ENCODE results near the gene RMND5B.
A peak's percentile ranks its signal among the peaks of the same experiment; 100 is the strongest.

The RMND5B gene

DNA sequence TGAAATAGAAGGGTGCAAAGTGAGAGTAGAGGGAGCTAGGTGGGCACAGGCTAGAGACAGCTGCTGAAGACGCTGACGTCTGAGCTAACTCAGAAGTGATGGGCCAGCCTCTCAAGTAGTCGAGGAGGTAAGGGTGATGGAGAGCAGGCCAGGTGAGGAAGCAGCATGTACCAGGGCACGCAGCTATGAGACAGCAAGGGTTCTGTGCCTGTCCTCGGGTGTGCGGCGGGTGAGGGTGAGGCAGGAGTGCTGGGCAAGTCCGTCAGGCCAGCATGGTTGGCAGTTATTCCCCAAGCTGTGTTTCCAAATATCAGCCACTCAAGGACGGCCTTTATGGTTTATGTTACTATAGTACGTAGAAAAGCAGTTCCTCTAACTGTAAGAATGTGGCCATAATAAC, 6.2 kb downstream of the RMND5B start:
- no peak for DNase-seq

DNA sequence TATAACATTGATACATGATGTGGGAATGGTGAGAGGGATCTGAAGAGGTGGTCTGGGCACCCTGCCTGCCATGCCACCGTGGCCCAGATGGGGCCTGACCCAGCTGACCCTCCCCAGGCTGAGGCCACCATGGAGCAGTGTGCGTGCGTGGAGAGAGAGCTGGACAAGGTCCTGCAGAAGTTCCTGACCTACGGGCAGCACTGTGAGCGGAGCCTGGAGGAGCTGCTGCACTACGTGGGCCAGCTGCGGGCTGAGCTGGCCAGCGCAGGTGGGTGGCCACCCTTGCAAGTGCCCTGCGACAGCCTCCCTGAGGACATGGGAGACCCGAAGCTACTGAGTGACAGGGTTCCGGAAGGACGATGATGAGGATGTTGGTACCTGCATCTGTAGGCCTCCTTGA, 7.2 kb downstream of the RMND5B start:
- no peak for DNase-seq

DNA sequence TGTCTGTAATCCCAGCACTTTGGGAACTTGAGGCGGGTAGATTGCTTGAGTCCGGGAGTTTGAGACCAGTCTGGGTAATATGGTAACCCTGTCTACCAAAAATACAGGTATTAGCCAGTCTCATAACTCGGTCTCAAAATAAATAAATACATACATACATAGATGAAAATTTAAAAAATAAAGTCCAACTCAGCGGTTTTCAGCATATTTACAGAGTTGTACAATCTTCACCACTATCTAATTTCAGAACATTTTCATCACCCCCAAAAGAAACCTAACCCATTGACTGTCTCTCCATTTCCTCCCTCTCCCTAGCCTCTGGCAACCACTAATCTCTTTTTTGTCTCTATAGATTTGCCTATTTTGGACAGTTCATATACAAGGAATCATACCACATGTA, 10.7 kb downstream of the RMND5B start:
- DNase-seq = no peak

DNA sequence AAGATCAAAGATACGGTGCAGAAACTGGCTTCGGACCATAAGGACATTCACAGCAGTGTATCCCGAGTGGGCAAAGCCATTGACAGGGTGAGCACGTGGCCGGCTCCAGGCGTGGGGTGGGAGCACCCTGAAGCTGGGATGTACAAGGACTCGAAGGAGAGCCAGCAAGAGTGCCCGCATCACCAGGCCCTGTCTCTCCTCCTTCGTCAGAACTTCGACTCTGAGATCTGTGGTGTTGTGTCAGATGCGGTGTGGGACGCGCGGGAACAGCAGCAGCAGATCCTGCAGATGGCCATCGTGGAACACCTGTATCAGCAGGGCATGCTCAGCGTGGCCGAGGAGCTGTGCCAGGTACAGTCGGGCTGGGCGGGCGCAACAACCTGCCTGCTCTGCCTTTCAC, 11.8 kb downstream of the RMND5B start:
- no peak for DNase-seq

DNA sequence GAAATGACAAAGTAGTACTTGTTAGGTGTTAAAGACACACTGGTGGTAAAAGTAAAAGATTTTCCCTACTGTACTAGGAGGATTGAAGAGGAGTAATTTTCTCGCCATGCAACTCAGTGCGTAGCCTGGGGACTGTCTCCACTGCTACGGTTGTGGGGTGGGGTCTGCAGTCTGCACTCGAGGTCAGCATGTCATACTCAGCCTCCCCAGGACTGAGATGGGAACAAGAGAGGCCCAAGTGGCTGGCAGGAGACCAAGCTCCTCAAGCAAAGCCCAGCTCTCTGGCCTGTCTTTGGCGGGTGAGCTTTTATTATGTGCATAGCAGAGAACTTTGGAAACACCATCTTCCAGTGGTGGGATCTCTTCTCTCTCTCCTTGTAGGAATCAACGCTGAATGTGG, 12.4 kb downstream of the RMND5B start:
- no peak for DNase-seq

DNA sequence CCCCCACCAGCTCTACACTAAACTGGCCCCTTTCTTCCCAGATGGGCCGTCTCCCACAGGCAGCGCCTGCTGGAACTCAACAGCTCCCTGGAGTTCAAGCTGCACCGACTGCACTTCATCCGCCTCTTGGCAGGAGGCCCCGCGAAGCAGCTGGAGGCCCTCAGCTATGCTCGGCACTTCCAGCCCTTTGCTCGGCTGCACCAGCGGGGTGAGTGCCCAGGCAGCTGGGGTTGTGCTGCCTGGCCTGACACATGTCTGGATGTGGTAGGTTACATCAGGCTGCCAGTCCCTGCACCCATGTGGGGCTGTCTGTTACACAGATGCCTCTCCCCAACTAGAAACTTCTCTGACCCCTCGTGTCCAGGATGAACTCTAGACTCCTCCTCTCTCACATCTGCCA, 13.1 kb downstream of the RMND5B start:
- DNase-seq = no peak

DNA sequence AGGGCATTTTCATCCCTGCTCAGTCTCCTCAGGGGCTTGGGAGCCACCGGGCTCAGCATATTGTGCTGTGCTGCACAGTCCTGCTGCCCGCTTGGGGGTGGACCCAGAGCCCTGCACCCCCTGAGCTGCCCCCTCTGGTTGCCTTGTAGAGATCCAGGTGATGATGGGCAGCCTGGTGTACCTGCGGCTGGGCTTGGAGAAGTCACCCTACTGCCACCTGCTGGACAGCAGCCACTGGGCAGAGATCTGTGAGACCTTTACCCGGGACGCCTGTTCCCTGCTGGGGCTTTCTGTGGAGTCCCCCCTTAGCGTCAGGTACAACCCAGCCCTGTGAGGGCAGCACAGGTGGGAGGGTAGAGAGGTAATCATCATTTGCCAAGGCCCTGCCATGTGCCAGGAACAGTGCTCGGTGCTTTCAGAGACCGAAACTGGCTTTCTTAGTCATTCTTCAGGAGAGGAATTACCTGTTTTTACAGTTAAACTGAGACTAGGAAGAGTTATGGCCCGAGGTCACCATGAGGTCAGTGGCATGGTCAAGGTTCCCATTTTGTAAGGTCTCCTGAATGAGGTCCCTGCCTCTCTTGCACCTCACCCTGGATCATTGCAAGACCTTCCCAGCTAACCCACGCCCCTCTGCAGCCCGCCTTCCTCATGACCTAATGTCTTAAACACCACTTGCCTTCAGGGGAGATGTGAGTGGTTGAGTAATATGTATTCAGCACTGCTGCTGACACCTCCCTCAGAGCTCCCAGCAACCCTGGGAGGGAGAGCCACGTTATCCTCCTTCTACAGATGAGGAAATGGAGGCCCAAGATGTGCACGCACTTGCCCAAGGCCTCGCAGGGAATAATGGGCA, 15.4 kb downstream of the RMND5B start:
- DNase-seq = no peak

DNA sequence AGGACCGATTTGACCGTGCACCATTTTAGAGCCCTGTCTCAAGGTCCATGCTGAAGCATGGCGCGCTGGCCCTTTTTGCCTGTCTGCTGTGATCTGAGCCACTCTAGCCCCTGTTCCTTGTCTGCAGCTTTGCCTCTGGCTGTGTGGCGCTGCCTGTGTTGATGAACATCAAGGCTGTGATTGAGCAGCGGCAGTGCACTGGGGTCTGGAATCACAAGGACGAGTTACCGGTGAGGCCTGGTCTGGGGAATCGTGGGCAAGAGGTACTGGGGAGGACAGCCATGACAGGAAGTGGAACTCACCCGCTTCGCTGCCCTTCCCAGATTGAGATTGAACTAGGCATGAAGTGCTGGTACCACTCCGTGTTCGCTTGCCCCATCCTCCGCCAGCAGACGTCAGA, 16.6 kb downstream of the RMND5B start:
- no peak for DNase-seq

DNA sequence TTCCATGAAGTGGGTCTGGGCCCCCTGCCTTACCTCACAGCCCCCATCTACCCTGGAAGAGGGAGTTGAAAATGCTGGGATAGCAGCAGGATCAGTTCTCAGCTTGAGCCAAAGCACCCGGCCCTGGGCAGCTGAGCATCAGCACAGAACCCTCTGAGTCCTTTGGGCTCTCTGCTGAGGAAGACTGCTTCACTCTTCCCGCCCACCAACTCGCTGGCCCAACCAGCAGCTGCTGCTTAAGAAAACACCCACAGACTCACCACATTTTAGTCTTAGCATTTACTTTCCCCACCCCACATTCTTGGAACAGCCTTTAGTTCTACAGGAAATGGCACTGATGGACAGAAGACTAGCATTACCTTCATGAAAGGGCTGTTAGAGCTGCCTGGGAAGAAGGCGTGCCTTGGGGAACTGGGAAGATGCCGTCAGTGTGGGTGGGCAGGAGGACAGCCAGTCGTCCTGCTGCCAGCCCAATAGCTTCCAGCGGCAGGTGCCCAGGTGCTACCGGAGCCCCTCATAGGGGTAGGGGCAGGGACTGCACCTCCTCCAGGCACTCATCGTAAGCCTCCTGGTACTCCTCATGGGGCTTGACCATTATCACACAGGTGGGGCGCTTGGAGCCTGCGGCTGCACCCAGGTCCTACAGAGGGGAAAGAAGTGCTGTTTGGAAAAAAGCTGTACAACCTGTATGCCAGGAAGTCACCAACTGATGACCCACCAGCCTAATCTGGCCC, 18.6 kb downstream of the RMND5B start:
- DNase-seq = no peak

DNA sequence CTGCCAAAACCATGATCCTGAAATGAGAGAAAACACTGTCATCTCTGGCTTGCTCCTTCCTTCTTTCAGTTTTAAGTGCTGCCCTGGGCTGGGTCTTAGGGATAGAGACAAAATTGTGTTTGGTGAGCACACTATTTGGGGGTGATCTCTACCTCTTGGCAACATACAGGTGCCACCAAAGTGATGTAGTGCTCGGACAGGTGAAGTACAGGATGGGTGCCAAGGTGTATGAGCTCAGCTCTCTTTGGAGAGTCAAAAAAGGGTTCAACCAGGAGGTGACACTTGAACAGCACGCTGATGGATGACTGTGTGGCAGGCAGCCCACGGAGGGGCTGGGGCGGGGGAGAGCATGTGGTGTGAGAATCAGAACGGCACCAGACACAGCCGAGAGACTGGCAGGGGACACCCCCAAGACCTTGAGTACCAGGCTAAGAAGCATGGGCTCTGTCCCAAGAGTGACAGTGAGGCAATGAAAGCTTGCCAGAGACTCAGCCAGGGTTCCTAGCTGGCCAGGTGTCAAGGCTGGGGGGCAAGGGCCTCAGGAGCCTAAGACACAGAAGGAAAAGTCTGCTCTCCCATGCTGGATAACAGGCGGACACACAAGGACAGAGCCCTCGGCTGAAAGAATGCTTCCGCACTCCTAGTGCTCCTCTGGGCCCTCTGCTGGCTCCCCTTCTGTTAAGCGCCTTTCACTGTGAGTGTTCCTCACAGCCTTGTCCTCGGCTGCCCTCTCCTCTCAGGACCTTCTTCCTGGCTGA, 20.3 kb downstream of the RMND5B start:
- no peak for DNase-seq

DNA sequence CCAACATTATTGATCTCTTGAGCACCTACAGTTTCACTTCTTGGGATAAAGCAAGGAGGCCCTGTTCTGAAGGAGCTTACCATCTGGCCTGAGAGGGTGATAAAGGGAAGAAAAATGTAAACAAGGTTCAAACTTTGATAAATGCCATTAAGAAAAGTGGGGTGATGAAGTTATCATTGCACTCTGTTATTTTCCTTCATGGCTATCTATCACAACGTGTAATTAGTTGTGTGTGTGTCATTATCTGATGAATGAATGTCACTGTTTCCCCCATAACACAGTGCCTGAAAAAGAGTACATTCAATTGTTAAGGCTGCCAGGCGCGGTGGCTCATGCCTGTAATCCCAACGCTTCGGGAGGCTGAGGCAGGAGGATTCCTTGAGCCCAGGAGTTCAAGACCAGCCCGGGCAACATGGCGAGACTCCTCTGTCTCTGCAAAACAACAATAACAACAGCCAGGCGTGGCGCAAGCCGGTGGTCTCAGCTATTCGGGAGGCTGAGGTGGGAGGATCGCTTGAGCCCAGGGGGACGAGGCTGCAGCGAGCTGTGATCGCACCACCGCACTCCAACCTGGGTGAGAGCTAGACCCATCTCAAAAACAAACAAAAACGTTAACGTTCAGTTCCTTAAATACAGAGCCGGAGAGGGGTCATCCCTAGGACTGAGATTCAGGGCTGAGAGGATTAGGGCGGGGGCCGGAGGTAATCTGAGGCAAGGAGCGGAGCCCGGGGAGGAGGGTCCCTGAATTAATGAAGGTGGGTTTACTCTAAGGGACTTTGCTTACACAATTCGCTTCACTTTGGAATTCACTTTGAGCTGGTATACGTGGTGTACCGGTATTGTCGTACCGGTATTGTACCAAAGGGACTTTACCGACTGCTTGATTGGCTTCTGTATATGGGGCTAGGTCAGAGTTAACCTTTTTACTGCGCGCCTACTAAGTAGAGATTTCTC, 22.0 kb downstream of the RMND5B start:
- DNase-seq = no peak

DNA sequence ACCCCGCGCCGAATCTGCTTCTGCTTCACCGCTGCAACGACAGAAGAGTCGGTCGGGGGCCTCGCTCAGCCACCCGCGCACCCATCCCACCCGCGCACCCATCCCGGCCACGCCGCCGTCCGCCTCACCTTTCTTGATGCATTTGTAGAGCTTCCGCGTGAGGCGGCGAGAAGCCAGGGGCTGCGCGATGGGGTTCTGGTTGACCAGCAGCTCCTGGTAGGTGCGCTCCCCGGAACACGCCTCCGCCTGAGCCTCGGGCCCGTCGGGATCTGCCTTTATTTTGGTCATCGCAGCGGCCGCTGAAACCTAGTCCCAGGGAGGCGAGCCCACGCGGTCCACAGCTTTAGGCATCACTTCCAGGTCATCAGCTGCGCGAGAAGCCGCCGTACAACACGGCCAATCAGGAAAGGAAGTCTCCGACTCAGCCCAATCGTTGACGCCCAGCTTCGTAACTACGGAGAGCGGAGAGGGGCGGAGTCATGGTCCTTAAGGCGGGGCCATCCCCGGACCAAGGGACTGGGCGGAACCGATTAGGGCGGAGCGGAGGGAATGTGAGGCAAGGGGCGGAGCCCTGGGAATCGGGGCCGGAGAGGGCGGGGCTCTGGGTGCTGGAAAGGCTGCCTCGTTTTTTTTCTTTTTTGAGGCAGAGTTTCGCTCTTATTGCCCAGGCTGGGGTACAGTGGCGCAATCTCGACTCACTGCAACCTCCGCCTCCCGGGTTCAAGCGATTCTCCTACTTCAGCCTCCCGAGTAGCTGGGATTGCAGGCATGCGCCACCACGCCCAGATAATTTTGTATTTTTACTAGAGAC, 22.9 kb downstream of the RMND5B start, which contains the start of gene NHP2:
Gene NHP2, minus strand, starts transcription at position 356 of the 811 bp plus-strand sequence. Its CDS starts 68 bp downstream, at position 288.
- peak; percentile 89 for DNase-seq

DNA sequence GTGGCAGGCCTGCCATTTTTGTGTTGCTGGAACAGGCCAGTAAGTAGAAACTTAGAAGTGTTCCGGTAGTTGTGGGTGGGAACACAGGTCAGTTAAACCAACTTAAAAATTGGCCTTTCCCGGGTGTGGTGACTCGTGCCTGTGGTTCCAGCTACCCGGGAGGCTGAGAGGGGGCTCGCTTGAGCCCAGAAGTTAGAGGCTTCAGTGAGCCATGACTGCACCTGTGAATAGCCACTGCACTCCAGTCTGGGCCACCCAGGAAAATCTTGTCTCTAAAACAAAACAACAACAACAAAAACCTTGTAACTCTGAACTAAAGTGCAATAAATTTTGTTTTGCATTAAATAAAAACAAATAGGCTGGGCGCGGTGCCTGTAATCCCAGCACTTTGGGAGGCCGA, 24.3 kb downstream of the RMND5B start:
- DNase-seq = no peak

DNA sequence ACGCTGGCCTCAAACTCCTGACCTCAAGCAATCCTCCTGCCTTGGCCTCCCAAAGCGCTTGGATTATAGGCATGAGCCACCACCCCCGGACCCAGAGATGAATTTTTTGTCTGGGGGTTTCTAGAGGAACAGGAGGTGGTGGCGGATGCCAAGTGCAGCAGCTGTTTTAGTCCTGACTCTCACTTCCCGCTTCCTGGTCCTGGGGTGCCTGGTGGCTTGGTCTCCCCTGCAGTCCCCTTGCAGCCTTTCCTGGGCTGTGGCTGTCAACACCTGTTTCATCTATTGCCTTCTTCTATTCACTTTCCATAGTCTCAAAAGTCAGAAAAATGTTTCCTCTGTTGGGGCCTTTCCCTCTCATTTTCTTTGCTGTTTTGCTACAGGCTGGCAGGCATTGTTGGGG, 29.4 kb downstream of the RMND5B start:
- DNase-seq = no peak

DNA sequence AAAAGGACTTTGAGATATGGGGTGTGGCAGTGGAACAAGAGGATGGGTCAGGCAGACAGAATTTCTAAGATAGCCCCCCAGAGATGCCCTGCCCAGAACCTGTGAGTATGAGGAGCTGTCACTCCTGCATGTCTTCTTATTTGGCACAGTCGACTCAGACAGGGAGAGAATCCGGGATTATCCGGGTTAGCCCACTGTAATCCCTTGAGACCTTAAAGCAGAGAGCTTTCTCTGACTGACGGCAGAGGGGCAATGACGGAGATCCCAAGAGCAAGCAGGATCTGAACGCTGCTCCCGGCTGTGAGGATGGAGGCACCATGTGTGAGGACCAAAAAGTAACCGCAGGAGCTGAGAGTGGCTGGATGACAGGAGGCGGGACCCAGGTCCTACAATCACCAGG, 31.7 kb downstream of the RMND5B start:
- DNase-seq = no peak

DNA sequence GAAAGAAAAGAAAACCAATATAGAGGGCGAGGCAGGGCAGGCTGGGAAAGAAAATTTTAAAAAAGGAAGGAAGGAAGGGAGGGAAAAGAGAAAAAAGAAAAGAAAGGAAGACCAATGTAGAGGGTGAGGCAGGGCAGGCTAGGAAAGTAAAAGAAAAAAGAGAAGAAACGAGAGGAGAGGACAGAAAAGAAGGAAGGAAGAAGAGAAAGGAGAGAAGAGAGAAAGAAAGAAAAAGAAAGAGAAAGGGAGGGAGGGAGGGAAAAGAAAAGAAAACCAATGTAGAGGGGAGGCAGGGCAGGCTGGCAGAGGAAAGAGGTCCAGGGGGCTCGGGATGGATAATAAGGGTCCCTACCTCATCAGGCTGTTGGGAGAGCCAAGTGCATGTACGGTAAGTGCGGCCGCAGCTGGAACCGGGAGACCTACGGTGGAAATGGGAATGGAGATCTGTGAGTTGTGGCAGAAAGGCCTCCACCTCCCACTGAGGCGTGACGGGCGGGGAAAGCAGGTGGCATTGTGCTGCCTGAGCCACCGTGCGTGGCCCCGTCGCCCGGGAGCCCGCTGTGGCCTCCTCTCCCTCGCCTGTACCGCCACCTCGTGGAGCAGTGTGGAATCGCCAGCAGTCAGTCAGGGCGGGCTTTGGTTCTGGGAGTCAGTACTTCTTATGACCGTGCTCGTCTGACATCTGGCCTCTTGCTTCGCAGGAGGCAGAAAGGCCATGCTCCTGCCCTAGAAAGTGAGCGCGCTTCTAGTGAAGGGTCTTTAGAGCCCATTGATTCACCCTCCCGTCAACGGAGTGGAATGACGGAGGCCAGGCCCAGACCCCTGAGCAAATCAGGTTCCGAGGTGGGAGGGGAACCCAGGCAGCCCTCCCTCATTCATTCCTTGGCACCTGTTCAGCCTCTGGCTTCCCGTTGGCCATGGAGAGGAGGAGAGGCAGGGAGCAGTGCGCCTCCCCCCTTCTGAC, 33.2 kb downstream of the RMND5B start:
- peak; percentile 52 for DNase-seq

DNA sequence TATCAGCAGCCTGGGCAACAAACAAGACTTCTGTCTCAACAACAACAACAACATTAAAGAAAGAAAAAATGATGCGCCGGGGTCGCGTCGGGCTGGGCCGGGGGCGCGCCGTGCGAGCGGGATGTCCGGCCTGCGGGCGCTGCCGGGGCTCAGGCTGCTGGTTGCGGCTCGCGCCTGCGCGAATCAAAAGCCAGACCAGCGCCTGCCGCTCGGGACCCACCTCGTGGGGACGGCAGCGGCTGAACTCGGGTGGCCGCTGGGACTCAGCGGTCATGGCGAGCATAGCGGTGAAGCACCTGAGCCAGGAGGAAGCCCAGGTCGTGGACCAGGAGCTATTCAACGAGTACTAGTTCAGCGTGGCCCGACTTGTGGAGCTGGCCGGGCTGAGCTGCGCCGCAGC, 34.8 kb downstream of the RMND5B start:
- DNase-seq = no peak

DNA sequence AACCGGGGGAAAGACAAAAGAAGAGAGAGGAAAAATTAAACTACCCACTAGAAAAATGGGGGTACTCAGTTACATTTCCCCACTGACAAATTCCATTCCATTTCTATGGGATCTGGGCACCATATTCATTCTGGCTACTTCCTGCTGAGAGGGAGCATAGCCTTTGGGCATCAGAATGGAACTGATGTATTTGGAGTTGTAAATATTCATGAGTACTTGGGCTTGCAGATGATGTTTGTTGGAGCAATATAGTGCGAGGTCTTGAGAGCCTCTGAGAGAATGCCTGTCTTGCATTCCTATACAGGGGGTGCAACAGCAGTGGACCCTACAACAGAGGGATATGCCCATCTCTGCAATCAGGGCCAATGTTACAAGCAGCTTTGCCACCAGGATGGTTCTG, 39.6 kb downstream of the RMND5B start:
- no peak for DNase-seq

DNA sequence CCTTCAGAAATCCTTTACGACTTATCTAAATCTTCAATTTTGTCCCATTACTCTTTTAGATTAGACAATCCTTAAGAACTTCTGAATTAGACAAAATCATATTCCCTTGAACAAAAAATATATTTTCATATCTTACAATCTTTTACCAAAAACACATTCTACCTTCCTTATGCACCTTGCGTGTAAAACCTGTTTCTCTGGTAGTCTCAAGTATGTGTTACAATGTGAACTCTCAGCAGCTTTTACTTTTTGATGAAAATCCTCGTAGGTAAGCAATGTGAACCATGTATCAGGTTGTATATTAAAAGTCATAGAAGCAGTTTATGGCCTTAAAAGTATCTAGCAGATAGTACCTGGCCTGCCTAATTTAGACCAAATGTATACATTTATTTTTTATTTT, 43.6 kb downstream of the RMND5B start:
- DNase-seq = no peak

DNA sequence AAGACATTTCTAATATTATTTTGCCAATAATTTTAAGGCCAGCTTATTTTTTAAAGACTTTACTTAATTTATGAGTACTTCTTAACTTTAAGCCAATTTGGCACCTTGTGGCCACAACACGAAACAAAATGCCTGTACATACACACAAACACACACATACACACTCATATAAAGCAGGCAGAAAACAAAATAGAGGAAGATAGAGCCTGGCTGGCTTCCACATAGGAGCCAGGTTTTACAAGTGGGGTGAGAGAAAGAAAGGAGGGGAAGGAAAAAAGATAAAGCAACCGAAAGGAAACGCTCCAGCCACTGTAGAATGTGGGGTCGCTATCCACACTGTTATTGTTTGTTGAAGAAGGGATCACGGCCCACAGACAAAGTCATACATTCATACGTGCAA, 46.0 kb downstream of the RMND5B start:
- no peak for DNase-seq

Data from NCI-H2171 (cell line).